Measurements from ENCODE around the gene MXRA7.

Gene MXRA7

GRCh38 chr17:76641501-76641900 is 69.3 kb downstream of the MXRA7 start (continued):
- TF ChIP-seq ZBTB20 (tag by site-specific recombination; IDR thresholded peaks at IDR 0.05) (0 out of 2 replicates have a peak, but pooled peaks have one; percentile 7), KLF8 (tag by site-specific recombination; IDR thresholded peaks at IDR 0.05) (0 out of 2 replicates have a peak, but pooled peaks have one; percentile 54), ZNF530 (tag by site-specific recombination; IDR thresholded peaks at IDR 0.05; ENCODE audit: low read depth) (no peak), ZNF629 (tag by site-specific recombination; IDR thresholded peaks at IDR 0.05) (no peak), CTCF (tag by site-specific recombination; IDR thresholded peaks at IDR 0.05) (no peak), ZNF501 (tag by site-specific recombination; IDR thresholded peaks at IDR 0.05) (no peak), HOXA7 (CRISPR knock-in tag; IDR thresholded peaks at IDR 0.05; ENCODE audit: borderline replicate concordance) (no peak), ZNF248 (tag by site-specific recombination; IDR thresholded peaks at IDR 0.05) (no peak), ZNF76 (tag by site-specific recombination; IDR thresholded peaks at IDR 0.05; ENCODE audit: borderline replicate concordance, low read depth) (no peak)
- TF ChIP-seq, protein P1, sequence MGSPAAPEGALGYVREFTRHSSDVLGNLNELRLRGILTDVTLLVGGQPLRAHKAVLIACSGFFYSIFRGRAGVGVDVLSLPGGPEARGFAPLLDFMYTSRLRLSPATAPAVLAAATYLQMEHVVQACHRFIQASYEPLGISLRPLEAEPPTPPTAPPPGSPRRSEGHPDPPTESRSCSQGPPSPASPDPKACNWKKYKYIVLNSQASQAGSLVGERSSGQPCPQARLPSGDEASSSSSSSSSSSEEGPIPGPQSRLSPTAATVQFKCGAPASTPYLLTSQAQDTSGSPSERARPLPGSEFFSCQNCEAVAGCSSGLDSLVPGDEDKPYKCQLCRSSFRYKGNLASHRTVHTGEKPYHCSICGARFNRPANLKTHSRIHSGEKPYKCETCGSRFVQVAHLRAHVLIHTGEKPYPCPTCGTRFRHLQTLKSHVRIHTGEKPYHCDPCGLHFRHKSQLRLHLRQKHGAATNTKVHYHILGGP (tag by site-specific recombination; IDR thresholded peaks at IDR 0.05): 0 out of 2 replicates have a peak, but pooled peaks have one; percentile 7

- H3K4me1 ChIP-seq (ENCODE audit: control insufficient read depth, insufficient read depth, low read length): peaks cover 16% of the 10 kb centered on the region
- no peaks in the 10 kb centered on the region for H3K36me3 ChIP-seq (ENCODE audit: control insufficient read depth in 2 of 2, insufficient read depth in 1 of 2, low read length in 2 of 2)
- 0 out of 2 replicates have a peak overlapping the region, but pooled peaks have one; percentile 6 for H3K27ac ChIP-seq (ENCODE audit: extremely low read depth, low read depth, low read length)
- H3K4me3 ChIP-seq (ENCODE audit: low read depth, low read length): no peak overlapping the region
- CTCF ChIA-PET: interaction anchor here (0.6 to 1.0 kb wide), 3 partner anchors 16 to 259 kb away, joined by 3 to 8 read pairs (median 4); no protein-coding TSS in a partner anchor
- POLR2A ChIA-PET: interaction anchor here (1.1 kb wide), 1 partner anchor 83 kb away, joined by 3 read pairs; no protein-coding TSS in a partner anchor
- no peaks in the 10 kb centered on the region for H3K9me3 ChIP-seq (ENCODE audit: control insufficient read depth, insufficient read depth, low read depth, low read length)
- TF ChIP-seq PRDM1 (tag by site-specific recombination; IDR thresholded peaks at IDR 0.05): no peak
- TF ChIP-seq ZNF146 (tag by site-specific recombination; IDR thresholded peaks at IDR 0.05): no peak
- no peak for TF ChIP-seq WT1 (tag by site-specific recombination; IDR thresholded peaks at IDR 0.05)
- TF ChIP-seq, protein P1 (tag by site-specific recombination; IDR thresholded peaks at IDR 0.05): peak; percentile 60; the same call in 1 of the 2 replicates
- TF ChIP-seq ZNF302 (tag by site-specific recombination; IDR thresholded peaks at IDR 0.05; ENCODE audit: low read depth): no peak
- TF ChIP-seq IKZF3 (tag by site-specific recombination; IDR thresholded peaks at IDR 0.05): peak; percentile 75
- 0 out of 2 replicates have a peak, but pooled peaks have one; percentile 32 for TF ChIP-seq ZNF629 (tag by site-specific recombination; IDR thresholded peaks at IDR 0.05)
- TF ChIP-seq, protein P2, sequence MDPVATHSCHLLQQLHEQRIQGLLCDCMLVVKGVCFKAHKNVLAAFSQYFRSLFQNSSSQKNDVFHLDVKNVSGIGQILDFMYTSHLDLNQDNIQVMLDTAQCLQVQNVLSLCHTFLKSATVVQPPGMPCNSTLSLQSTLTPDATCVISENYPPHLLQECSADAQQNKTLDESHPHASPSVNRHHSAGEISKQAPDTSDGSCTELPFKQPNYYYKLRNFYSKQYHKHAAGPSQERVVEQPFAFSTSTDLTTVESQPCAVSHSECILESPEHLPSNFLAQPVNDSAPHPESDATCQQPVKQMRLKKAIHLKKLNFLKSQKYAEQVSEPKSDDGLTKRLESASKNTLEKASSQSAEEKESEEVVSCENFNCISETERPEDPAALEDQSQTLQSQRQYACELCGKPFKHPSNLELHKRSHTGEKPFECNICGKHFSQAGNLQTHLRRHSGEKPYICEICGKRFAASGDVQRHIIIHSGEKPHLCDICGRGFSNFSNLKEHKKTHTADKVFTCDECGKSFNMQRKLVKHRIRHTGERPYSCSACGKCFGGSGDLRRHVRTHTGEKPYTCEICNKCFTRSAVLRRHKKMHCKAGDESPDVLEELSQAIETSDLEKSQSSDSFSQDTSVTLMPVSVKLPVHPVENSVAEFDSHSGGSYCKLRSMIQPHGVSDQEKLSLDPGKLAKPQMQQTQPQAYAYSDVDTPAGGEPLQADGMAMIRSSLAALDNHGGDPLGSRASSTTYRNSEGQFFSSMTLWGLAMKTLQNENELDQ (tag by site-specific recombination; IDR thresholded peaks at IDR 0.05; ENCODE audit: low read depth): no peak
- TF ChIP-seq ZEB2 (tag by site-specific recombination; IDR thresholded peaks at IDR 0.05): peak; percentile 40; the same call in 1 of the 2 replicates
- 0 out of 2 replicates have a peak, but pooled peaks have one; percentile 11 for TF ChIP-seq ZBTB20 (tag by site-specific recombination; IDR thresholded peaks at IDR 0.05)
- TF ChIP-seq, protein P3, sequence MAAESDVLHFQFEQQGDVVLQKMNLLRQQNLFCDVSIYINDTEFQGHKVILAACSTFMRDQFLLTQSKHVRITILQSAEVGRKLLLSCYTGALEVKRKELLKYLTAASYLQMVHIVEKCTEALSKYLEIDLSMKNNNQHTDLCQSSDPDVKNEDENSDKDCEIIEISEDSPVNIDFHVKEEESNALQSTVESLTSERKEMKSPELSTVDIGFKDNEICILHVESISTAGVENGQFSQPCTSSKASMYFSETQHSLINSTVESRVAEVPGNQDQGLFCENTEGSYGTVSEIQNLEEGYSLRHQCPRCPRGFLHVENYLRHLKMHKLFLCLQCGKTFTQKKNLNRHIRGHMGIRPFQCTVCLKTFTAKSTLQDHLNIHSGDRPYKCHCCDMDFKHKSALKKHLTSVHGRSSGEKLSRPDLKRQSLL (tag by site-specific recombination; IDR thresholded peaks at IDR 0.05): no peak
- TF ChIP-seq, protein P4, sequence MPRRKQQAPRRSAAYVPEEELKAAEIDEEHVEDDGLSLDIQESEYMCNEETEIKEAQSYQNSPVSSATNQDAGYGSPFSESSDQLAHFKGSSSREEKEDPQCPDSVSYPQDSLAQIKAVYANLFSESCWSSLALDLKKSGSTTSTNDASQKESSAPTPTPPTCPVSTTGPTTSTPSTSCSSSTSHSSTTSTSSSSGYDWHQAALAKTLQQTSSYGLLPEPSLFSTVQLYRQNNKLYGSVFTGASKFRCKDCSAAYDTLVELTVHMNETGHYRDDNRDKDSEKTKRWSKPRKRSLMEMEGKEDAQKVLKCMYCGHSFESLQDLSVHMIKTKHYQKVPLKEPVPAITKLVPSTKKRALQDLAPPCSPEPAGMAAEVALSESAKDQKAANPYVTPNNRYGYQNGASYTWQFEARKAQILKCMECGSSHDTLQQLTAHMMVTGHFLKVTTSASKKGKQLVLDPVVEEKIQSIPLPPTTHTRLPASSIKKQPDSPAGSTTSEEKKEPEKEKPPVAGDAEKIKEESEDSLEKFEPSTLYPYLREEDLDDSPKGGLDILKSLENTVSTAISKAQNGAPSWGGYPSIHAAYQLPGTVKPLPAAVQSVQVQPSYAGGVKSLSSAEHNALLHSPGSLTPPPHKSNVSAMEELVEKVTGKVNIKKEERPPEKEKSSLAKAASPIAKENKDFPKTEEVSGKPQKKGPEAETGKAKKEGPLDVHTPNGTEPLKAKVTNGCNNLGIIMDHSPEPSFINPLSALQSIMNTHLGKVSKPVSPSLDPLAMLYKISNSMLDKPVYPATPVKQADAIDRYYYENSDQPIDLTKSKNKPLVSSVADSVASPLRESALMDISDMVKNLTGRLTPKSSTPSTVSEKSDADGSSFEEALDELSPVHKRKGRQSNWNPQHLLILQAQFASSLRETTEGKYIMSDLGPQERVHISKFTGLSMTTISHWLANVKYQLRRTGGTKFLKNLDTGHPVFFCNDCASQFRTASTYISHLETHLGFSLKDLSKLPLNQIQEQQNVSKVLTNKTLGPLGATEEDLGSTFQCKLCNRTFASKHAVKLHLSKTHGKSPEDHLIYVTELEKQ (tag by site-specific recombination; IDR thresholded peaks at IDR 0.05; ENCODE audit: borderline replicate concordance): no peak
- no peak for TF ChIP-seq OSR2 (tag by site-specific recombination; IDR thresholded peaks at IDR 0.05)
- TF ChIP-seq ZNF501 (tag by site-specific recombination; IDR thresholded peaks at IDR 0.05): no peak
- TF ChIP-seq ZBTB17 (tag by site-specific recombination; IDR thresholded peaks at IDR 0.05): peak; percentile 53
- no peak for TF ChIP-seq ZNF621 (tag by site-specific recombination; IDR thresholded peaks at IDR 0.05)
- TF ChIP-seq SP7 (tag by site-specific recombination; IDR thresholded peaks at IDR 0.05): no peak
These were observed 70.0 kb downstream of the MXRA7 start for GRCh38 chr17:76640550-76641380.

All from HEK293 (cell line).